ENCODE measurements around the gene WFIKKN2.
A peak's percentile ranks its signal among the peaks of the same experiment; 100 is the strongest.
"Not testable (repeated sequence)": the region's sequence is repeated elsewhere in the genome, so short reads cannot be mapped to it uniquely, and the experiment has no call there.

WFIKKN2 gene

GRCh38 chr17:50802609-50803571 lies 32.5 kb upstream of the WFIKKN2 start:
- no peak for TF ChIP-seq CTCF (IDR thresholded peaks at IDR 0.05; ENCODE audit: low read depth, low read length, missing control alignments)
- in situ Hi-C loops (cut with HindIII; ENCODE audit: low sequenced_read_pairs): loop anchor here (5.0 kb wide), 1 partner anchor 34 kb away; the partner anchor contains the start of gene WFIKKN2
- no peak overlapping the region for H3K4me3 ChIP-seq (ENCODE audit: low read depth, low read length)
- DNase-seq (ENCODE audit: low read depth): no peak

GRCh38 chr17:50803676-50804075 lies 31.7 kb upstream of the WFIKKN2 start:
- no peak overlapping the region for H3K4me3 ChIP-seq (ENCODE audit: low read depth, low read length)
- no peak for DNase-seq (ENCODE audit: low read depth)
- in situ Hi-C loops (cut with HindIII; ENCODE audit: low sequenced_read_pairs): loop anchor here (5.0 kb wide), 1 partner anchor 34 kb away; the partner anchor contains the start of gene WFIKKN2
- TF ChIP-seq CTCF (IDR thresholded peaks at IDR 0.05; ENCODE audit: low read depth, low read length, missing control alignments): no peak

- DNase-seq (ENCODE audit: low read depth); H3K4me3 ChIP-seq (ENCODE audit: low read depth, low read length): not testable (repeated sequence)
- in situ Hi-C loops (cut with HindIII; ENCODE audit: low sequenced_read_pairs): loop anchor here (5.0 kb wide), 1 partner anchor 32 kb away; the partner anchor contains the start of gene WFIKKN2
Measured at GRCh38 chr17:50804749-50805475, 30.5 kb upstream of the WFIKKN2 start.

- in situ Hi-C loops (cut with HindIII; ENCODE audit: low sequenced_read_pairs): no loop called here
- no peak for TF ChIP-seq CTCF (IDR thresholded peaks at IDR 0.05; ENCODE audit: low read depth, low read length, missing control alignments)
- no peak for DNase-seq (ENCODE audit: low read depth)
- H3K4me3 ChIP-seq (ENCODE audit: low read depth, low read length): no peak overlapping the region
Measured at GRCh38 chr17:50805486-50805885, 29.9 kb upstream of the WFIKKN2 start.

- in situ Hi-C loops (cut with HindIII; ENCODE audit: low sequenced_read_pairs): no loop called here
- TF ChIP-seq CTCF (IDR thresholded peaks at IDR 0.05; ENCODE audit: low read depth, low read length, missing control alignments): peak; percentile 45
- no peak overlapping the region for H3K4me3 ChIP-seq (ENCODE audit: low read depth, low read length)
- no peak for DNase-seq (ENCODE audit: low read depth)
Measured at GRCh38 chr17:50806141-50806643, 29.2 kb upstream of the WFIKKN2 start.

GRCh38 chr17:50807009-50807408 lies 28.4 kb upstream of the WFIKKN2 start:
- no peak for TF ChIP-seq CTCF (IDR thresholded peaks at IDR 0.05; ENCODE audit: low read depth, low read length, missing control alignments)
- no peak overlapping the region for H3K4me3 ChIP-seq (ENCODE audit: low read depth, low read length)
- in situ Hi-C loops (cut with HindIII; ENCODE audit: low sequenced_read_pairs): no loop called here
- no peak for DNase-seq (ENCODE audit: low read depth)
